ENCODE results near the gene KIRREL3. TPM values are rescaled to one million over a fixed set of nuclear protein-coding genes. Genes with fewer than 3 reads are reported as not detected.

Gene KIRREL3
- total and polyA plus RNA-seq, 9 of the 15 experiments (the other 6 are each of a cell fraction or from before 2014, with no cell fraction given), result 0.04 to 0.10 TPM; not detected in 7

GRCh38 chr11:126630488-126630887, 370.1 kb downstream of the KIRREL3 start:
- in situ Hi-C loops (cut with MboI), result no loop called here
- Histone ChIP-seq H3K9ac (ENCODE audit: insufficient read depth in 1 of 2, low read depth in 2 of 2, low read length in 2 of 2) (no peak overlapping the region), H3K36me3 (ENCODE audit: control insufficient read depth, insufficient read depth, low read length) (no peaks in the 10 kb centered on the region), H2AFZ (ENCODE audit: low read depth, low read length) (no peak overlapping the region), H3K4me1 (replicated peaks in 1 of 2; ENCODE audit: control insufficient read depth in 2 of 2, insufficient read depth in 2 of 2, low read length in 2 of 2) (no peaks in the 10 kb centered on the region), H4K20me1 (replicated peaks; ENCODE audit: control insufficient read depth, insufficient read depth, low read length) (no peaks in the 10 kb centered on the region; the same call in 1 of the 2 replicates), H3K27ac (ENCODE audit: extremely low read depth, low read depth, low read length) (no peak overlapping the region), H3K9me3 (replicated peaks; ENCODE audit: control insufficient read depth, insufficient read depth, low read depth, low read length) (no peaks in the 10 kb centered on the region), H3K79me2 (ENCODE audit: control insufficient read depth, insufficient read depth, low read length) (no peaks in the 10 kb centered on the region), H3K27me3 (ENCODE audit: control insufficient read depth in 2 of 2, insufficient read depth in 2 of 2, low read length in 2 of 2) (peaks cover 0 to 11% of the 10 kb centered on the region in 2 experiments; a peak in 2 of 5 replicates), H3K4me3 (no peak overlapping the region), H3K9me1 (ENCODE audit: control insufficient read depth, insufficient read depth, low read length) (no peaks in the 10 kb centered on the region), H3K4me2 (ENCODE audit: insufficient read depth, low read length) (no peak overlapping the region)
- ChIA-PET CTCF (ENCODE audit: low intra/inter-chr PET ratio) (no interaction called here), POLR2A (no interaction called here)
- ATAC-seq (no peak), DNase-seq (ENCODE audit: extremely low read depth in 1 of 4, low spot score in 3 of 4) (no peak), FAIRE-seq (no peak)
- 0% methylated on average over 3 of the region's 3 CpGs for WGBS (ENCODE audit: insufficient coverage, low coverage, missing lambda C conversion rate)
- intact Hi-C loops (cut with micrococcal nuclease), result no loop called here
- BruUV-seq (replicated peaks), result no TSS peak
- TF ChIP-seq PCBP1 (IDR thresholded peaks at IDR 0.05; ENCODE audit: low read depth, low read length, poor library complexity, severe bottlenecking) (no peak), ZNF609 (CRISPR knock-in tag; IDR thresholded peaks at IDR 0.05; ENCODE audit: borderline replicate concordance) (no peak), PRDM10 (IDR thresholded peaks at IDR 0.05; ENCODE audit: partially characterized antibody) (no peak), ZNF707 (CRISPR knock-in tag; conservative IDR thresholded peaks at IDR 0.05) (no peak), AFF4 (CRISPR knock-in tag; IDR thresholded peaks at IDR 0.05) (no peak), TRIM24 (IDR thresholded peaks at IDR 0.05) (no peak), POLR2G (IDR thresholded peaks at IDR 0.05; ENCODE audit: low read depth, low read length) (no peak), POLR2AphosphoS5 (IDR thresholded peaks at IDR 0.05; ENCODE audit: control insufficient read depth, insufficient read depth, low read depth, low read length) (no peak), ZZZ3 (IDR thresholded peaks at IDR 0.05) (no peak), HMG20B (CRISPR knock-in tag; IDR thresholded peaks at IDR 0.05) (no peak)

All from K562 (cell line).